Peyer's patch (tissue), 4 donors: ENCODE measurements around the gene KRT85. TPM values are rescaled to one million over a fixed set of nuclear protein-coding genes. Genes with fewer than 3 reads are reported as not detected.

Experiments
- DNase-seq, 3 donors: peaks; one replicate each; pipeline ENCODE4 v3.0.0-alpha.2; 2017 to 2019
- H3K27ac ChIP-seq, 4 donors: fragments of 200-600 bp; sonication (generic); one replicate each; pipeline ENCODE4 v1.5.1; 2016 to 2019
- H3K27me3 ChIP-seq, 2 donors: fragments of 200-600 bp; sonication (generic); one replicate each; pipeline ENCODE4 v1.5.1; 2019
- H3K36me3 ChIP-seq, 3 donors: fragments of 200-600 bp; sonication (generic); one replicate each; pipeline ENCODE4 v1.5.1; 2016 to 2019
- H3K4me1 ChIP-seq, 4 donors: fragments of 200-600 bp; sonication (generic); one replicate each; pipeline ENCODE4 v1.5.1; 2016 to 2019
- H3K4me3 ChIP-seq, 4 donors: fragments of 200-600 bp; sonication (generic); 1 replicate in 3 of 4; 2 replicates in 1 of 4; pipeline ENCODE4 v1.5.1; 2016 to 2019; ENCODE audit warnings: mild to moderate bottlenecking in 1 of 4
- H3K9me3 ChIP-seq, 4 donors: fragments of 200-600 bp; sonication (generic); one replicate each; pipeline ENCODE4 v1.5.1; 2016 to 2019; ENCODE audit warnings: mild to moderate bottlenecking in 1 of 4
- POLR2A ChIP-seq, 2 donors: fragments of 450-650 bp; IDR thresholded peaks; one replicate each; pipeline ENCODE4 v1.5.1; 2017; ENCODE audit warnings: antibody characterized with exemption in 2 of 2, mild to moderate bottlenecking in 2 of 2, moderate library complexity in 2 of 2
- total RNA-seq, 4 donors: library from RNA; depleted of rRNA; stranded (reverse); fragments of >200 nt; gene quantifications; one replicate each; pipeline ENCODE4 v1.1.0, GENCODE V29; 2016
- TF ChIP-seq, protein P1 (sequence below), 6 experiments: fragments of 450-650 bp in 4 of 6; fragments of 200-600 bp in 2 of 6; sonication (generic) in 1 of 6; IDR thresholded peaks; one replicate each; pipeline ENCODE4 v1.5.1; 2017 to 2019; ENCODE audit warnings: antibody characterized with exemption in 6 of 6, mild to moderate bottlenecking in 3 of 6, moderate library complexity in 1 of 6

KRT85 gene
- total RNA-seq, 4 donors from 2014 or later, result not detected

DNA sequence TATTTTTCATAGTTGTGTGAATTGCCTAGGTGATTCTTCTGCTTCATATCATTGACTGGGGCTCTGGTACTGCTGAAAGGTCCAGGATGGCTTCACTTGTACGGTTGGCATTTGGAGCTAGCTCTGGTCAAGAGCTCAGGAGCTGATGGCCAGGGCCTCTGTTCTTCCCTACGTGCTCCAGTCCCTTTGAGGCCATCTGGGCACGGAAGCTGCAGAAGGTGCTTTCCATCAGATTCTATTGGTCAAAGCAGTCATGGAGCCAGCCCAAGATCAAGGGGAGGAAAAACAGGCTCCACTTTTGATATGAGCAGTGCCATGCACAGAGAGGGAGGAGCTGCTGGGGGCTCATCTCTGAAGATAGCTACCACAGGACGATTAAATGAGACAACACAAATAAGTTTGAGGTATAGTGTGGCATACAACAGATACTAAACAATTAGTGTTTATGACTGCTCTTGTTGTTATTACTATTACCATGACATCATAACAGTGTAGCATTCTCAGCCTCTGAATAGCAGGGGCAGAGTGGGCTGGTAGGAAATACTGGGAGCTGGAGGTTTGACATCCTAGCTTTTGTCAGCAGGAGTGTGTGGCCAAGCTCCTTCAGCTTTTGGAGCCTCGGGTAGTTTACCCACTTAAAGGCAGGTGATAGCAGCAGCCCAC, 56.5 kb downstream of the KRT85 start:
- H3K4me1 ChIP-seq, result peaks cover 0 to 12% (median 0%) of the 10 kb centered on the region in 4 donors
- DNase-seq, result peak in 1 of 3 donors; percentile 8
- no peaks in the 10 kb centered on the region for H3K27me3 ChIP-seq
- no peak overlapping the region for H3K27ac ChIP-seq
- no peaks in the 10 kb centered on the region for H3K9me3 ChIP-seq
- TF ChIP-seq, protein P1, sequence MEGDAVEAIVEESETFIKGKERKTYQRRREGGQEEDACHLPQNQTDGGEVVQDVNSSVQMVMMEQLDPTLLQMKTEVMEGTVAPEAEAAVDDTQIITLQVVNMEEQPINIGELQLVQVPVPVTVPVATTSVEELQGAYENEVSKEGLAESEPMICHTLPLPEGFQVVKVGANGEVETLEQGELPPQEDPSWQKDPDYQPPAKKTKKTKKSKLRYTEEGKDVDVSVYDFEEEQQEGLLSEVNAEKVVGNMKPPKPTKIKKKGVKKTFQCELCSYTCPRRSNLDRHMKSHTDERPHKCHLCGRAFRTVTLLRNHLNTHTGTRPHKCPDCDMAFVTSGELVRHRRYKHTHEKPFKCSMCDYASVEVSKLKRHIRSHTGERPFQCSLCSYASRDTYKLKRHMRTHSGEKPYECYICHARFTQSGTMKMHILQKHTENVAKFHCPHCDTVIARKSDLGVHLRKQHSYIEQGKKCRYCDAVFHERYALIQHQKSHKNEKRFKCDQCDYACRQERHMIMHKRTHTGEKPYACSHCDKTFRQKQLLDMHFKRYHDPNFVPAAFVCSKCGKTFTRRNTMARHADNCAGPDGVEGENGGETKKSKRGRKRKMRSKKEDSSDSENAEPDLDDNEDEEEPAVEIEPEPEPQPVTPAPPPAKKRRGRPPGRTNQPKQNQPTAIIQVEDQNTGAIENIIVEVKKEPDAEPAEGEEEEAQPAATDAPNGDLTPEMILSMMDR (IDR thresholded peaks at IDR 0.05), result no peak
- TF ChIP-seq POLR2A (IDR thresholded peaks at IDR 0.05), result no peak
- H3K4me3 ChIP-seq, result no peak overlapping the region
- no peaks in the 10 kb centered on the region for H3K36me3 ChIP-seq

Other genes starting within 250 kb of the KRT85 start
- under 1 TPM in 2 of 4 donors, not detected in 2; 0.13 to 0.38 TPM for gene KRT80, start 175.5 kb downstream of the KRT85 start, total RNA-seq
- 1 to 10 TPM in 1 of 4 donors, under 1 TPM in 1, not detected in 2; 0.67 to 1.2 TPM for gene KRT7, start 134.2 kb downstream of the KRT85 start, total RNA-seq
- gene KRT86, start 92.8 kb downstream of the KRT85 start, total RNA-seq, result not detected
- gene KRT81, start 75.9 kb downstream of the KRT85 start, total RNA-seq, result not detected
- not detected for gene KRT83, start 46.1 kb downstream of the KRT85 start, total RNA-seq
- not detected for gene KRT84, start 18.2 kb upstream of the KRT85 start, total RNA-seq
- gene KRT82, start 38.9 kb upstream of the KRT85 start, total RNA-seq, result not detected
- not detected for gene KRT75, start 66.9 kb upstream of the KRT85 start, total RNA-seq
- gene KRT6B, start 84.7 kb upstream of the KRT85 start, total RNA-seq, result not detected
- under 1 TPM in 1 of 4 donors, not detected in 3; 0.67 TPM for gene KRT6C, start 106.3 kb upstream of the KRT85 start, total RNA-seq
- 1 to 10 TPM in 2 of 4 donors, not detected in 2; 1.7 to 2.3 TPM for gene KRT6A, start 125.8 kb upstream of the KRT85 start, total RNA-seq
- gene KRT5, start 152.9 kb upstream of the KRT85 start, total RNA-seq, result 1 to 10 TPM in 2 of 4 donors, under 1 TPM in 1, not detected in 1; 0.94 to 9.9 (median 5.9) TPM
- not detected for gene KRT71, start 185.7 kb upstream of the KRT85 start, total RNA-seq
- gene KRT74, start 206.4 kb upstream of the KRT85 start, total RNA-seq, result not detected
- 1 to 10 TPM in 3 of 4 donors, not detected in 1; 1.1 to 4.5 (median 2.3) TPM for gene KRT72, start 234.0 kb upstream of the KRT85 start, total RNA-seq